Heart left ventricle (tissue), 16 donors: Measurements from ENCODE around the gene TF. TPM values are rescaled to one million over a fixed set of nuclear protein-coding genes. Genes with fewer than 3 reads are reported as not detected.

Source experiments
- ATAC-seq, 4 donors: fragments of 200-7000 bp; cut with Tn5 transposase; one replicate each; pipeline ENCODE4 v1.9.1; 2020 to 2022; ENCODE audit warnings: moderate library complexity in 4 of 4, mild to moderate bottlenecking in 3 of 4, moderate number of reproducible peaks in 1 of 4
- DNase-seq, 5 donors: peaks; one replicate each; pipeline ENCODE4 v3.0.0-alpha.2; 2020
- H3K27ac ChIP-seq, 12 donors: fragments of 200-600 bp; sonication (generic) in 4 of 12; one replicate each; pipeline versions ENCODE4 v1.5.0 to v1.8.0; 2016 to 2022; ENCODE audit warnings: mild to moderate bottlenecking in 2 of 12
- H3K27me3 ChIP-seq, 9 donors: fragments of 200-600 bp; sonication (generic) in 2 of 9; one replicate each; pipeline versions ENCODE4 v1.5.1 to v1.8.0; 2016 to 2022; ENCODE audit warnings: mild to moderate bottlenecking in 3 of 9
- H3K36me3 ChIP-seq, 9 donors: fragments of 200-600 bp; sonication (generic) in 2 of 9; one replicate each; pipeline versions ENCODE4 v1.5.0 to v1.8.0; 2018 to 2022; ENCODE audit warnings: mild to moderate bottlenecking in 2 of 9
- H3K4me1 ChIP-seq, 12 donors: fragments of 200-600 bp; sonication (generic) in 4 of 12; one replicate each; pipeline versions ENCODE4 v1.5.0 to v1.8.0; 2016 to 2022; ENCODE audit warnings: mild to moderate bottlenecking in 3 of 12
- H3K4me3 ChIP-seq, 12 donors: fragments of 200-600 bp; sonication (generic) in 4 of 12; one replicate each; pipeline versions ENCODE4 v1.5.0 to v1.8.0; 2017 to 2022; ENCODE audit warnings: mild to moderate bottlenecking in 9 of 12, moderate library complexity in 4 of 12
- H3K9me3 ChIP-seq, 12 donors: fragments of 200-600 bp; sonication (generic) in 4 of 12; one replicate each; pipeline versions ENCODE4 v1.5.0 to v1.8.0; 2016 to 2022; ENCODE audit warnings: mild to moderate bottlenecking in 1 of 12
- POLR2A ChIP-seq, 2 donors: fragments of 450-650 bp; IDR thresholded peaks; one replicate each; pipeline ENCODE4 v1.6.1; 2017; ENCODE audit warnings: antibody characterized with exemption in 2 of 2, mild to moderate bottlenecking in 2 of 2, moderate library complexity in 2 of 2
- WGBS, 4 donors: extraction: QIAGEN DNeasy Blood & Tissue Kit in 2 of 4; methylation state at CpG; one replicate each; pipeline versions ENCODE4 v1.1.5 to v1.1.7; 2013 to 2018; 5-methylcytosine and 5-hydroxymethylcytosine counted together
- intact Hi-C, 10 donors: fragments of 100-400 bp; cut with DNase I; formaldehyde crosslinking; loops; one replicate each; pipeline versions ENCODE4 v1.11.1 to v1.14.2; 2022
- polyA plus RNA-seq, 2 donors: library from polyadenylated mRNA; stranded (reverse); fragments of 200-250 nt; gene quantifications; one replicate each; pipeline ENCODE4 v1.2.3, GENCODE V29; 2013
- total RNA-seq, 9 donors: library from RNA; depleted of rRNA in 2 of 9; stranded (reverse); fragments of >200 nt in 2 of 9; fragmentation: NEBNext Ultra II Directional in 3 of 9; extraction: Animal tissue kit (Norgen Biotek cat#: 25700) in 3 of 9; gene quantifications; one replicate each; pipeline versions ENCODE4 v1.1.0 to v1.2.4, GENCODE V29; 2016 to 2023
- TF ChIP-seq, protein P1 (sequence below), 12 donors: fragments of 200-600 bp; sonication (generic) in 4 of 12; IDR thresholded peaks; one replicate each; pipeline versions ENCODE4 v1.5.0 to v1.8.0; 2018 to 2022; ENCODE audit warnings: antibody characterized with exemption in 12 of 12, mild to moderate bottlenecking in 5 of 12
- donor health status: ischemic (EF 13 %, LVEDD 7.1; RV severe dilation, severe dysfunction).
- donor health status: healthy with polysubstance abuse.
- donor health status: DM: no; HTN: yes; CAD: no.
- donor health status: DM: no; HTN: no; CAD: no.
- donor health status: ischemic (EF 25% LVEDD 6.9; RV normal size, moderate dysfunction).
- donor health status: ischemic (EF 25% LVEDD 5.7; RV mildly dilated, moderate dysfunction).
- donor health status: healthy.
- donor health status: DM: yes; HTN: yes; CAD: no.
- donor health status: ischemic (EF 35%, LVEDD 5.7; RV mildly dilated, moderate dysfunction).
- donor health status: nonischemic (EF 11% LVEDD 7.7; RV severe dilation, severe dysfunction).
- donor health status: DM: yes; HTN: yes; CAD: no.
- donor health status: PGD.
- donor health status: ischemic (EF 29% LVEDD 5.4; RV normal size, mild dysfunction).
- donor health status: nonischemic (EF 23%, LVEDD 6.1; RV moderate dilation, normal function).

The TF gene
- total and polyA plus RNA-seq, 11 donors: 0.86 to 76.0 (median 2.4) TPM; not detected in 1

GRCh38 chr3:133700351-133700750, 45.8 kb upstream of the TF start:
- intact Hi-C loops: no loop called here
- no peaks in the 10 kb centered on the region for H3K4me1 ChIP-seq

DNA sequence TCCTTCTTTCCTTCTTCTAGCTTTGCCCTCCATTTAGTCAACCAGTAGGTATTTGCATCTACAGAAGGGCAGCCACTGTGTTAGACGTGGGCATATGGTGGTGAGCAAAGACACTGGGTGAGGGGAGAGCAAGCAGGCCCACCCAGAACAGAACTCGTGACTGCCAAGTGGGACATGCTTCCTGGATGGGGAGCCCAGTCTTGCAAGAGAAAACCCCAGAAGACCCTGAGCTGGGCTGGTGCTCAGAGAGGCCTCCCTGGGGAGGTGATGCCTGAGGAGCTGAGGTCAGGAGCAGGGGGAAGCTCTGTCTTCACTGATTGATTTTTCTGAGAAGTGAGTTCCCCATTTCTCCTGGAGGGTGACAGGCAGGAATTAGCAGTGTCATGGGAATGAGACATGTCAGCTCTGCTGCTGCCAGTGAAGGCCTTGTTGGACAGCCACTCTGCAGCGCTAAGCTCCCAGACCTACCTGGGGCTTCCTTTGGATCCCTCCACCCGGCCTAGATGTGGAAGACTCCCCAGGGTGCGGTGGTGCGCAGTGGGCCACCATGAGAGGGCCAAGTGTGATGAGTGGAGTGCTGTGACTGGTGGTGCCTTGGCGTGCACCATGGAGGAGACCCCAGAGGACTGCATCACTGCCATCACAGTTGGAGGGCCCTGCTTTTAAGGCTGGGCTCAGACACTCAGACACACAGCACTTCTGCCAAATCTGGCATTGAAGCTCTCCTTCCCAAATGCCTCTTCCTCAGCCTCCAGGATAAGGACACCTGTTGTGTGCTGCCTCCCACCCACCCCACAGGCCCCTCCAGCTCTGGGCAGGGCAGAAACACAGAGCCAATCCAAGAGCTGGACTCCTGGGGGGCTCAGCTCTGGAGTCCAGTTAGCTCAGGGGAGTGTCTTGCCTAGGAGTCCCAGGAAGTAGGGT, 44.5 kb upstream of the TF start:
- Histone ChIP-seq H3K27me3 (no peaks in the 10 kb centered on the region), H3K4me3 (no peak overlapping the region), H3K27ac (no peak overlapping the region), H3K36me3 (no peaks in the 10 kb centered on the region), H3K9me3 (peaks cover 0 to 3% (median 0%) of the 10 kb centered on the region in 12 donors), H3K4me1 (no peaks in the 10 kb centered on the region)
- no peak for TF ChIP-seq POLR2A (IDR thresholded peaks at IDR 0.05)
- TF ChIP-seq, protein P1, sequence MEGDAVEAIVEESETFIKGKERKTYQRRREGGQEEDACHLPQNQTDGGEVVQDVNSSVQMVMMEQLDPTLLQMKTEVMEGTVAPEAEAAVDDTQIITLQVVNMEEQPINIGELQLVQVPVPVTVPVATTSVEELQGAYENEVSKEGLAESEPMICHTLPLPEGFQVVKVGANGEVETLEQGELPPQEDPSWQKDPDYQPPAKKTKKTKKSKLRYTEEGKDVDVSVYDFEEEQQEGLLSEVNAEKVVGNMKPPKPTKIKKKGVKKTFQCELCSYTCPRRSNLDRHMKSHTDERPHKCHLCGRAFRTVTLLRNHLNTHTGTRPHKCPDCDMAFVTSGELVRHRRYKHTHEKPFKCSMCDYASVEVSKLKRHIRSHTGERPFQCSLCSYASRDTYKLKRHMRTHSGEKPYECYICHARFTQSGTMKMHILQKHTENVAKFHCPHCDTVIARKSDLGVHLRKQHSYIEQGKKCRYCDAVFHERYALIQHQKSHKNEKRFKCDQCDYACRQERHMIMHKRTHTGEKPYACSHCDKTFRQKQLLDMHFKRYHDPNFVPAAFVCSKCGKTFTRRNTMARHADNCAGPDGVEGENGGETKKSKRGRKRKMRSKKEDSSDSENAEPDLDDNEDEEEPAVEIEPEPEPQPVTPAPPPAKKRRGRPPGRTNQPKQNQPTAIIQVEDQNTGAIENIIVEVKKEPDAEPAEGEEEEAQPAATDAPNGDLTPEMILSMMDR (IDR thresholded peaks at IDR 0.05): no peak
- 76 to 94% (median 89%) methylated on average over 2 to 7 of the region's 7 CpGs for WGBS, 4 donors
- ATAC-seq (no peak), DNase-seq (no peak)
- intact Hi-C loops: no loop called here

More at GRCh38 chr3:133700351-133700750, 45.8 kb upstream of the TF start:
- 82 to 85% (median 85%) methylated on average over 5 to 6 of the region's 6 CpGs for WGBS, 4 donors
- H3K27me3 ChIP-seq: no peaks in the 10 kb centered on the region
- ATAC-seq (no peak), DNase-seq (no peak)
- no peak overlapping the region for H3K27ac ChIP-seq
- no peak overlapping the region for H3K4me3 ChIP-seq
- peaks cover 0 to 3% (median 0%) of the 10 kb centered on the region in 12 donors for H3K9me3 ChIP-seq
- no peaks in the 10 kb centered on the region for H3K36me3 ChIP-seq
- TF ChIP-seq POLR2A (IDR thresholded peaks at IDR 0.05): no peak
- TF ChIP-seq, protein P1 (IDR thresholded peaks at IDR 0.05): no peak

DNA sequence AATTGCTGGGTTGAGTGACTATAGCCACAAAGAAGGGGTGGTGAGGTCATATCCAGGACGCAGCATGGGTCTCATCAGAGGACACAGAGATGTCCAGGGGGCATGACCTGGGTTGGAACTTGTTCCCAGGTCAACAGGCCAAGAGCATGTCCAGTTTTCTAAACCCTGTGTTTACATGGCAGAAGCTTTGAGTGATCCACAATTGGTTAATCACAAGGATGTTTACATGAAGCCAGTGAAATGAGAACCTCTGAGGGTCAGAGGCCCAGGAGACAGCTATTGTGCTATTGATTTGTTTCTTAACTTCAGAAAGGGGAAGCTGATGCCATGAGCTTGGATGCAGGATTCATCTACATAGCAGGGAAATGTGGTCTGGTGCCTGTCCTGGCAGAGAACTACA, 42.3 kb upstream of the TF start:
- Histone ChIP-seq H3K27me3 (no peaks in the 10 kb centered on the region), H3K36me3 (no peaks in the 10 kb centered on the region), H3K4me1 (no peaks in the 10 kb centered on the region), H3K27ac (no peak overlapping the region), H3K4me3 (no peak overlapping the region), H3K9me3 (no peaks in the 10 kb centered on the region)
- ATAC-seq (no peak), DNase-seq (no peak)
- no peak for TF ChIP-seq POLR2A (IDR thresholded peaks at IDR 0.05)
- TF ChIP-seq, protein P1 (IDR thresholded peaks at IDR 0.05): no peak
- 61 to 89% (median 64%) methylated on average over 1 of the region's 1 CpG for WGBS, 4 donors
- intact Hi-C loops: no loop called here

DNA sequence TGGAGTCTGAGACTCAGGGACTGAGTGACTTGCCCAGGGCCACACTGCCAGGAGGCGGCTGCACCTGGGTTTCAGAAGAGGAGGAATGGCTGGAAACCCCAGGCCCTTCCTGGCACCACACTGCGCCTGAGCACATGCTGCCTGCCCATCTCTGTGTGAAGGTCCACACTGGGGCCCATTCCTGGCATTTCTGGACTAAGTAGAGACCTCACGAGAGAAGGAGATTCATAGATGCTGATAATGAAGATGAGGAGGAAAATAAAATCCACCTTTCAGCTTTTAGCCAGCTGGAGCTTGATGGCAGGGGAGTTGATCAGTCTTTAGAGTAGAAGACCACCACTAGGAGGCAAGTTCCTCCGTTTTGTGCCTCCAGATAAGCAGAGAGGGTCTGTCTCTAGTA, 40.2 kb upstream of the TF start:
- intact Hi-C loops: no loop called here
- no peaks in the 10 kb centered on the region for H3K9me3 ChIP-seq
- H3K36me3 ChIP-seq: no peaks in the 10 kb centered on the region
- H3K27me3 ChIP-seq: no peaks in the 10 kb centered on the region
- H3K27ac ChIP-seq: no peak overlapping the region
- ATAC-seq (no peak), DNase-seq (no peak)
- TF ChIP-seq, protein P1 (IDR thresholded peaks at IDR 0.05): no peak
- no peak for TF ChIP-seq POLR2A (IDR thresholded peaks at IDR 0.05)
- whole genome bisulfite sequencing, 4 donors: 74 to 81% (median 76%) methylated on average over 4 of the region's 4 CpGs
- H3K4me1 ChIP-seq: no peaks in the 10 kb centered on the region
- H3K4me3 ChIP-seq: no peak overlapping the region
